OCI-LY3 (cell line): ENCODE measurements around the gene EZH2.

ENCODE experiments used
- CTCF ChIP-seq: fragments of 200-600, 300-600 bp; sonication (generic); IDR thresholded peaks from 2 replicates; pipeline ENCODE4 v1.5.1; 2014; ENCODE audit warnings: antibody characterized with exemption, low read length, low read depth
- EZH2phosphoT487 ChIP-seq: fragments of 200-600 bp; shearing (Covaris generic); IDR thresholded peaks from 2 replicates; pipeline ENCODE4 v1.6.1; 2018; ENCODE audit warnings: antibody characterized with exemption, mixed run types, low read depth

DNA sequence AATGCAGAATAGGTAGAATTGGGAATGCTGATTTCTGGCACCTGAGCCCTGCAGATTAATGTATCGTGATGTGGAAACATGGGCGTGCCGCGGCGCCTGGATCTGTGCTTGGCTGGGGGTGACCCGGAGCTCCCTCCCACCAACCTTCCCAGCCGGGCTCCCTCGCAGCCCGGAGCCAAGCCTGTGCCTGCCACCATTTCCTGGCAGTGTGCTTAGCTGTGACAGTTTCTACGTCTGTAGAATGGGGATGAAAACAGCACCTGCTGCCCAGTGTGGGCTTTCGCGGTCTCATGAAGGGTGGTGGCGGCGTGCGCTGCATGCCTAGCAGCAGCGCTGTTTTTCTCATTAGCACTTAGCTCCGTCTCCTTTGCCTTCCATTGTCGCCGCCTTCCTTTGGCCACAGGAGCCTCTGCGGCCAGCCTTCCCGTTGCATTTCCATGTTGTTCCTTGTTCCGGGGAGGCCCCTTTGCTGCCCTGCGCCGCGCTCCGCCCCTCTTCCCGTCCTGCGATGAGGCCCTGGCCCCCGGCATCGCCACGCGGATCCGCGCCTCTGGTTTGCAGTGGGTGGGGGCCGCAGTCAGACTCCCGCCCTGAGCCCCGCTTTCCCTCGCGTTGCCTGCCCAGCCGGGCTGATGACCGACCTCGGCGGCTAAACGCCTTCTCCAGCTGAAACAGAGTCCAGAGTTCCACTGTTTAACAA, 101.2 kb downstream of the EZH2 start:
- TF ChIP-seq CTCF, result no peak
- no peak for TF ChIP-seq EZH2phosphoT487
